ENCODE measurements around the gene NPR1. TPM values are rescaled to one million over a fixed set of nuclear protein-coding genes. Genes with fewer than 3 reads are reported as not detected.
"Not testable (repeated sequence)": the region's sequence is repeated elsewhere in the genome, so short reads cannot be mapped to it uniquely, and the experiment has no call there.

Gene NPR1
- total and polyA plus RNA-seq, 2 of the 13 experiments (the other 11 are each of a cell fraction or from before 2014, with no cell fraction given) = not detected

DNA sequence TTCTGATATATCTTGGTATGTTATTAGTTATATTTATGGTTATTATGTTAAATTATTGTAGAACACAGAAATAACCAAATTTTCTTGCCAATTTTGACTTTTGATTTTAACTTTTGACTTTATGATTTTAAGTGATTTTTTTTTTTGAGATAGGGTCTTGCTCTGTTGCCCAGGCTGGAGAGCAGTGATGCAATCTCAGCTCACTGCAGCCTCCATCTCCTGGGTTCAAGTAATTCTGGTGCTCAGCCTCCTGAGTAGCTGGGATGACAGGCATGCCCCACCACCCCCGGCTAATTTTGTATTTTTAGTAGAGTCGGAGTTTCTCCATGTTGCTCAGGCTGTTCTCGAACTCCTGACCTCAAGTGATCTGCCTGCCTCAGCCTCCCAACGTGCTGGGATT, 46.1 kb downstream of the NPR1 start:
- DNase-seq (ENCODE audit: low spot score); H3K27me3 ChIP-seq (ENCODE audit: control insufficient read depth in 1 of 2, insufficient read depth in 2 of 2, low read length in 2 of 2); H3K36me3 ChIP-seq (replicated peaks in 1 of 2; ENCODE audit: control insufficient read depth in 1 of 2, insufficient read depth in 2 of 2, low read length in 2 of 2); ATAC-seq; H3K79me2 ChIP-seq (ENCODE audit: insufficient read depth, low read length); BruUV-seq (replicated peaks); H3K4me2 ChIP-seq (ENCODE audit: low read depth, low read length); H2AFZ ChIP-seq (ENCODE audit: low read length); H4K20me1 ChIP-seq (ENCODE audit: insufficient read depth, low read length); H3K9ac ChIP-seq (ENCODE audit: insufficient read depth, low read depth, low read length); FAIRE-seq; in situ Hi-C loops (cut with HindIII; ENCODE audit: extremely low pct_ligation_motif_present, low pct_unique_long_range_greater_than_20kb); H3K9me3 ChIP-seq (ENCODE audit: low read length); H3K27ac ChIP-seq (ENCODE audit: extremely low read length, insufficient read depth, low read length); CTCF ChIA-PET (ENCODE audit: low intra/inter-chr PET ratio, low total read pairs); H3K4me3 ChIP-seq (replicated peaks in 1 of 3; ENCODE audit: insufficient read depth in 1 of 3, low read depth in 2 of 3, low read length in 3 of 3); POLR2A ChIA-PET: not testable (repeated sequence)
- intact Hi-C loops (cut with micrococcal nuclease; ENCODE audit: unreplicated experiment) = loop anchor here (5.0 kb wide), 1 partner anchor 52 kb away; the partner anchor contains the start of gene ILF2
- H3K4me1 ChIP-seq (ENCODE audit: insufficient read depth, low read length) = peaks cover 30% of the 10 kb centered on the region
- 74% methylated on average over 4 of the region's 4 CpGs for WGBS (ENCODE audit: low lambda C conversion rate)

- CTCF ChIA-PET (ENCODE audit: low intra/inter-chr PET ratio, low total read pairs) = no interaction called here
- intact Hi-C loops (cut with micrococcal nuclease; ENCODE audit: unreplicated experiment) = loop anchor here (2.0 to 5.0 kb wide), 2 partner anchors 15 to 55 kb away; partner anchors contain the start of gene ILF2
- H3K79me2 ChIP-seq (ENCODE audit: insufficient read depth, low read length) = peaks cover 12% of the 10 kb centered on the region
- H3K36me3 ChIP-seq (replicated peaks in 1 of 2; ENCODE audit: control insufficient read depth in 1 of 2, insufficient read depth in 2 of 2, low read length in 2 of 2) = no peaks in the 10 kb centered on the region
- H4K20me1 ChIP-seq (ENCODE audit: insufficient read depth, low read length) = no peaks in the 10 kb centered on the region
- peaks cover 46% of the 10 kb centered on the region for H3K4me1 ChIP-seq (ENCODE audit: insufficient read depth, low read length)
- H3K4me3 ChIP-seq (replicated peaks in 1 of 3; ENCODE audit: insufficient read depth in 1 of 3, low read depth in 2 of 3, low read length in 3 of 3) = peak within 1 kb of the TSS; percentile 89 to 95 (median 92)
- H3K27me3 ChIP-seq (ENCODE audit: control insufficient read depth in 1 of 2, insufficient read depth in 2 of 2, low read length in 2 of 2) = no peaks in the 10 kb centered on the region; a peak in 1 of 5 replicates
- H3K9me3 ChIP-seq (ENCODE audit: low read length) = no peaks in the 10 kb centered on the region
- ATAC-seq (peak; percentile 99), DNase-seq (ENCODE audit: low spot score) (peak; percentile 99), FAIRE-seq (peak; percentile 98)
- 15% methylated on average over 8 of the region's 49 CpGs for WGBS (ENCODE audit: low lambda C conversion rate)
- peak within 1 kb of the TSS; percentile 95 for H3K27ac ChIP-seq (ENCODE audit: extremely low read length, insufficient read depth, low read length)
- H2AFZ ChIP-seq (ENCODE audit: low read length) = peak within 1 kb of the TSS; percentile 71
- H3K9ac ChIP-seq (ENCODE audit: insufficient read depth, low read depth, low read length) = peak within 1 kb of the TSS; percentile 100
- H3K4me2 ChIP-seq (ENCODE audit: low read depth, low read length) = peak within 1 kb of the TSS; percentile 96
- in situ Hi-C loops (cut with HindIII; ENCODE audit: extremely low pct_ligation_motif_present, low pct_unique_long_range_greater_than_20kb) = no loop called here
- no TSS peak for BruUV-seq (replicated peaks)
- POLR2A ChIA-PET = interaction anchor here (0.5 to 3.2 kb wide), 34 partner anchors 8 to 1965 kb away, joined by 3 to 27 read pairs (median 4); partner anchors contain the start of genes CHTOP, CREB3L4, JTB and MRPL9
- TF ChIP-seq KDM5B (CRISPR knock-in tag; IDR thresholded peaks at IDR 0.05; ENCODE audit: borderline replicate concordance) (peak; percentile 62; the same call in 1 of the 2 replicates), ZNF280D (CRISPR knock-in tag; IDR thresholded peaks at IDR 0.05) (no peak), BRD4 (CRISPR knock-in tag; IDR thresholded peaks at IDR 0.05) (no peak), SMAD1 (CRISPR knock-in tag; IDR thresholded peaks at IDR 0.05; ENCODE audit: borderline replicate concordance, low read depth) (0 out of 2 replicates have a peak, but pooled peaks have one; percentile 63), LCORL (IDR thresholded peaks at IDR 0.05) (0 out of 2 replicates have a peak, but pooled peaks have one; percentile 23), LCORL (CRISPR knock-in tag; IDR thresholded peaks at IDR 0.05) (peak; percentile 77), ZNF777 (CRISPR knock-in tag; IDR thresholded peaks at IDR 0.05) (peak; percentile 48; the same call in 1 of the 2 replicates), ZFP90 (CRISPR knock-in tag; IDR thresholded peaks at IDR 0.05; ENCODE audit: borderline replicate concordance) (0 out of 2 replicates have a peak, but pooled peaks have one; percentile 47), ZNF607 (CRISPR knock-in tag; IDR thresholded peaks at IDR 0.05; ENCODE audit: borderline replicate concordance) (peak; percentile 69; the same call in 1 of the 2 replicates), MTF2 (CRISPR knock-in tag; IDR thresholded peaks at IDR 0.05; ENCODE audit: borderline replicate concordance) (0 out of 2 replicates have a peak, but pooled peaks have one; percentile 51), CBFB (CRISPR knock-in tag; IDR thresholded peaks at IDR 0.05) (0 out of 2 replicates have a peak, but pooled peaks have one; percentile 30), FOXC1 (CRISPR knock-in tag; IDR thresholded peaks at IDR 0.05; ENCODE audit: borderline replicate concordance) (peak; percentile 88), YY1 (IDR thresholded peaks at IDR 0.05; ENCODE audit: insufficient read depth, insufficient replicate concordance, low read depth, low read length) (peak; percentile 85), JUND (CRISPR knock-in tag; IDR thresholded peaks at IDR 0.05) (no peak)
Observed at GRCh38 chr1:153727463-153728304, 49.2 kb downstream of the NPR1 start, which contains the start of gene INTS3. TSS of gene INTS3 (plus strand) at chr1:153728050. CDS start at chr1:153728635, 585 bp downstream.

All from HepG2 (cell line).